GM12878 (cell line): ENCODE measurements around the gene PIGL. TPM values are rescaled to one million over a fixed set of nuclear protein-coding genes. Genes with fewer than 3 reads are reported as not detected.

Source experiments
- ATAC-seq: fragments of 200-7000 bp; cut with Tn5 transposase; 3 replicates; pipeline ENCODE4 v1.9.1; 2020; ENCODE audit warnings: mild to moderate bottlenecking, moderate library complexity
- BruUV-seq: library from RNA; stranded (reverse); fragments of 400-500 nt; replicated peaks from 2 replicates; lab custom pipeline; 2021; lab: Mats Ljungman, UMichigan
- CTCF ChIA-PET: fragments of 300-600 bp; sonication (Branson Sonifier 250); formaldehyde crosslinking; extraction: SDS; loops from one replicate; lab custom pipeline; 2021; ENCODE audit warnings: inconsistent platforms; lab: Yijun Ruan, JAX
- POLR2A ChIA-PET: fragments of 350-600 bp; formaldehyde crosslinking; extraction: SDS; loops from one replicate; lab custom pipeline; 2021; ENCODE audit warnings: inconsistent platforms; lab: Charles Lee
- RAD21 ChIA-PET: fragments of 300-600 bp; sonication (Branson Sonifier 250); formaldehyde crosslinking; loops from one replicate; lab custom pipeline; 2023; ENCODE audit warnings: antibody characterized with exemption; ENCODE audit not compliant: unreplicated experiment; lab: Charles Lee
- SMC1A ChIA-PET: fragments of 300-600 bp; sonication (Branson Sonifier 250); formaldehyde crosslinking; loops from one replicate; lab custom pipeline; 2023; ENCODE audit not compliant: unreplicated experiment, uncharacterized antibody; lab: Charles Lee
- DNase-seq: peaks from one replicate; pipeline ENCODE4 v3.0.0-alpha.2; 2011; ENCODE audit warnings: low read depth, low spot score
- FAIRE-seq: peaks from 3 replicates; lab custom pipeline; 2011; peaks lifted over from hg19 to GRCh38; lab: Jason Lieb, UNC
- H2AFZ ChIP-seq: 2 replicates; pipeline ENCODE4 v1.6.0; 2011; ENCODE audit warnings: low read depth, low read length, control low read depth; ENCODE audit not compliant: control insufficient read depth
- H3K27ac ChIP-seq: 2 replicates; pipeline ENCODE4 v1.5.1; 2011; ENCODE audit warnings: control low read depth; ENCODE audit not compliant: control insufficient read depth, insufficient read depth
- H3K27me3 ChIP-seq, 2 experiments: replicated peaks in 1 of 2; 2 replicates each; pipeline versions ENCODE4 v1.6.0 to v1.6.1; 2011; ENCODE audit warnings: low read length in 1 of 2; ENCODE audit not compliant: control insufficient read depth in 2 of 2, insufficient read depth in 2 of 2
- H3K36me3 ChIP-seq, 2 experiments: 2 replicates each; pipeline ENCODE4 v1.5.1; 2011; ENCODE audit warnings: low read length in 1 of 2; ENCODE audit not compliant: control insufficient read depth in 2 of 2, insufficient read depth in 2 of 2
- H3K4me1 ChIP-seq: 2 replicates; pipeline ENCODE4 v1.6.1; 2011; ENCODE audit warnings: mild to moderate bottlenecking, low read length, moderate library complexity, mixed read lengths; ENCODE audit not compliant: control insufficient read depth, insufficient read depth
- H3K4me2 ChIP-seq: 2 replicates; pipeline ENCODE4 v1.6.0; 2011; ENCODE audit warnings: control low read depth; ENCODE audit not compliant: control insufficient read depth, insufficient read depth
- H3K4me3 ChIP-seq: fragments of 200-600 bp; sonication (generic); 2 replicates; pipeline ENCODE4 v1.5.1; 2016
- H3K79me2 ChIP-seq: 2 replicates; pipeline ENCODE4 v1.6.0; 2011; ENCODE audit warnings: low read length; ENCODE audit not compliant: control insufficient read depth, insufficient read depth
- H3K9ac ChIP-seq: 2 replicates; pipeline ENCODE4 v1.8.0; 2011; ENCODE audit warnings: low read length, control low read depth, mixed read lengths; ENCODE audit not compliant: control insufficient read depth, insufficient read depth
- H3K9me3 ChIP-seq: replicated peaks from 3 replicates; pipeline ENCODE4 v1.5.1; 2011; ENCODE audit warnings: mild to moderate bottlenecking, low read length; ENCODE audit not compliant: control insufficient read depth, insufficient read depth
- H4K20me1 ChIP-seq: 2 replicates; pipeline ENCODE4 v1.6.0; 2011; ENCODE audit not compliant: control insufficient read depth, insufficient read depth
- ASH2L ChIP-seq: fragments of 300-600, 200-600 bp; sonication (generic); IDR thresholded peaks from 2 replicates; pipeline ENCODE4 v1.6.1; 2017; ENCODE audit warnings: low read depth, mild to moderate bottlenecking, borderline replicate concordance
- ATF7 ChIP-seq: fragments of 450-650 bp; IDR thresholded peaks from 2 replicates; pipeline ENCODE4 v1.6.1; 2016; ENCODE audit warnings: low read depth, mild to moderate bottlenecking
- BCLAF1 ChIP-seq: fragments of 450-650 bp; IDR thresholded peaks from 2 replicates; pipeline ENCODE4 v1.6.1; 2017; ENCODE audit warnings: antibody characterized with exemption, mild to moderate bottlenecking, moderate library complexity
- FOXK2 ChIP-seq: fragments of 450-650 bp; IDR thresholded peaks from 2 replicates; pipeline ENCODE4 v1.6.1; 2017; ENCODE audit warnings: mild to moderate bottlenecking, moderate library complexity
- IRF5 ChIP-seq: fragments of 450-650 bp; IDR thresholded peaks from 2 replicates; pipeline ENCODE4 v1.6.1; 2017; ENCODE audit warnings: borderline replicate concordance
- MEF2B ChIP-seq: fragments of 450-650 bp; IDR thresholded peaks from 2 replicates; pipeline ENCODE4 v1.6.1; 2018; ENCODE audit warnings: mild to moderate bottlenecking, moderate library complexity; ENCODE audit not compliant: partially characterized antibody, poor library complexity, severe bottlenecking
- PAX8 ChIP-seq: fragments of 450-650 bp; IDR thresholded peaks from 2 replicates; pipeline ENCODE4 v1.6.1; 2017; ENCODE audit warnings: mild to moderate bottlenecking, moderate library complexity
- RB1 ChIP-seq: fragments of 450-650 bp; formaldehyde crosslinking; IDR thresholded peaks from 2 replicates; pipeline ENCODE4 v1.6.1; 2017; ENCODE audit warnings: mild to moderate bottlenecking, borderline replicate concordance
- SMAD5 ChIP-seq: IDR thresholded peaks from 2 replicates; pipeline ENCODE4 v1.6.1; 2016; ENCODE audit warnings: antibody characterized with exemption, low read depth
- ZBTB11 ChIP-seq: fragments of 450-650 bp; formaldehyde crosslinking; IDR thresholded peaks from 2 replicates; pipeline ENCODE4 v1.5.0; 2022; ENCODE audit warnings: mild to moderate bottlenecking, missing genetic modification characterization
- WGBS: methylation state at CpG from one replicate; pipeline ENCODE4 v1.1.6; 2016; ENCODE audit warnings: low lambda C conversion rate; ENCODE audit not compliant: insufficient replicate concordance, insufficient coverage; ENCODE audit errors: missing lambda C conversion rate; 5-methylcytosine and 5-hydroxymethylcytosine counted together
- in situ Hi-C: fragments of 300-500 bp; cut with MboI; formaldehyde crosslinking; loops from 9 replicates; pipeline ENCODE4 v1.14.3; 2018; ENCODE audit warnings: mixed read lengths
- intact Hi-C: fragments of 100-400 bp; cut with micrococcal nuclease; formaldehyde crosslinking; loops from one replicate; pipeline ENCODE4 v1.14.2; 2022; ENCODE audit not compliant: unreplicated experiment
- polyA plus RNA-seq, 11 experiments: library from polyadenylated mRNA; depleted of rRNA in 4 of 11; unstranded in 6 of 11; stranded (reverse) in 5 of 11; fragments of >200 nt; fragmentation: Nextera tagmentation in 4 of 11; fragmentation: Illumina TruSeq in 1 of 11; extraction: Ambion mirVana in 4 of 11; extraction: Trizol in 1 of 11; gene quantifications; 1 replicate in 1 of 11; 2 replicates in 10 of 11; pipeline versions ENCODE4 v1.2.1 to v1.2.3, GENCODE V29; 2011 to 2016; ENCODE audit warnings: inconsistent platforms in 2 of 11, missing spikeins in 2 of 11, low read depth in 1 of 11
- total RNA-seq, 4 experiments: library from RNA; depleted of rRNA in 3 of 4; stranded (reverse); fragments of >200 nt in 3 of 4; fragmentation: Illumina TruSeq in 1 of 4; extraction: Trizol in 1 of 4; gene quantifications; 2 replicates each; pipeline versions ENCODE4 v1.2.1 to v1.2.3, GENCODE V29; 2013 to 2021

PIGL gene
- total and polyA plus RNA-seq, 10 of the 15 experiments (the other 5 are each of a cell fraction or from before 2014, with no cell fraction given): 25.9 to 52.5 (median 30.2) TPM

GRCh38 chr17:16374146-16374938 is 157.3 kb downstream of the PIGL start:
- Histone ChIP-seq H3K4me2 (no peak overlapping the region), H3K27me3 (no peaks in the 10 kb centered on the region), H2AFZ (no peak overlapping the region), H3K4me3 (no peak overlapping the region), H3K9ac (no peak overlapping the region), H3K36me3 (no peaks in the 10 kb centered on the region), H4K20me1 (no peaks in the 10 kb centered on the region), H3K9me3 (no peaks in the 10 kb centered on the region), H3K79me2 (no peaks in the 10 kb centered on the region), H3K27ac (no peak overlapping the region), H3K4me1 (no peaks in the 10 kb centered on the region)
- CTCF ChIA-PET: interaction anchor here (0.9 to 8.0 kb wide), 3 partner anchors 10 to 147 kb away, joined by 3 to 59 read pairs (median 3); no protein-coding TSS in a partner anchor
- no peak for FAIRE-seq
- DNase-seq: no peak
- intact Hi-C loops (no loop called here), in situ Hi-C loops (no loop called here)
- no peak for ATAC-seq
- POLR2A ChIA-PET: no interaction called here
- SMC1A ChIA-PET: interaction anchor here (1.3 to 4.7 kb wide), 3 partner anchors 9 to 53 kb away, joined by 3 to 28 read pairs (median 4); no protein-coding TSS in a partner anchor
- TF ChIP-seq ASH2L (no peak), BCLAF1 (no peak), MEF2B (no peak), RB1 (no peak), ZBTB11 (CRISPR knock-in tag) (no peak), SMAD5 (no peak), ATF7 (no peak), PAX8 (no peak), IRF5 (no peak), FOXK2 (no peak)
- no TSS peak for BruUV-seq
- WGBS: 74% methylated on average over 16 of the region's 16 CpGs
- RAD21 ChIA-PET: interaction anchor here (0.6 kb wide), 1 partner anchor 11 kb away, joined by 3 read pairs; no protein-coding TSS in a partner anchor
